ENCODE measurements around the gene EVPLL.

DNA sequence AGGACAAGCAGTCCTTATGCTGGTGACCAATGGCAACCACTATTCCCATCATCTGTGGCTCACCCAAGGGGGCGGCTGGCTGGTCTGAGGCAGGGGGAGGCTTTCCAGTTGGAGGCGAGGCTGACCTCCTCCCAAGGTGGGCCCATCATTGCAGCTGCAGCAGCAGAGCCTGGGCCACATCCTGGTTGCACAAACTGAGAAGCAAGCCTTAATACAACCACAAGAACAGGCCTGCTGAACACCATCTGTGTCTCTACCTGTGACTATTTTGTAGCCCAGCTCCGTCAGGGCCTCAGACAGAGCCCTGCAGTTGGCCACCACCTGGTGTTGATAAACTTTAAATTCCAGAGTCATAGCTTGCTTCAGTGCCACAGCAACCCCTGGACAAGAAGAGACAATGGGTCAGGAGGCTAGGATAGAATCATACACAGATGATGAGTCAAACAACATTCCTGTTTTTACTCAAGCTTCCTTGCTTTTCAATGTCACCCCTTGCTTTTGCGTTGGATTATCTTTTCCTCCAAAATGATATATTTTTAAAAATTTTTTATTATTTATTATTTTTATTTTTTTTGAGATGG lies 44.6 kb upstream of the EVPLL start:
- TF ChIP-seq, protein P1, sequence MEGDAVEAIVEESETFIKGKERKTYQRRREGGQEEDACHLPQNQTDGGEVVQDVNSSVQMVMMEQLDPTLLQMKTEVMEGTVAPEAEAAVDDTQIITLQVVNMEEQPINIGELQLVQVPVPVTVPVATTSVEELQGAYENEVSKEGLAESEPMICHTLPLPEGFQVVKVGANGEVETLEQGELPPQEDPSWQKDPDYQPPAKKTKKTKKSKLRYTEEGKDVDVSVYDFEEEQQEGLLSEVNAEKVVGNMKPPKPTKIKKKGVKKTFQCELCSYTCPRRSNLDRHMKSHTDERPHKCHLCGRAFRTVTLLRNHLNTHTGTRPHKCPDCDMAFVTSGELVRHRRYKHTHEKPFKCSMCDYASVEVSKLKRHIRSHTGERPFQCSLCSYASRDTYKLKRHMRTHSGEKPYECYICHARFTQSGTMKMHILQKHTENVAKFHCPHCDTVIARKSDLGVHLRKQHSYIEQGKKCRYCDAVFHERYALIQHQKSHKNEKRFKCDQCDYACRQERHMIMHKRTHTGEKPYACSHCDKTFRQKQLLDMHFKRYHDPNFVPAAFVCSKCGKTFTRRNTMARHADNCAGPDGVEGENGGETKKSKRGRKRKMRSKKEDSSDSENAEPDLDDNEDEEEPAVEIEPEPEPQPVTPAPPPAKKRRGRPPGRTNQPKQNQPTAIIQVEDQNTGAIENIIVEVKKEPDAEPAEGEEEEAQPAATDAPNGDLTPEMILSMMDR (IDR thresholded peaks at IDR 0.05 in 4 of 5, conservative IDR thresholded peaks at IDR 0.05 in 1 of 5): no peak
- TF ChIP-seq POLR2A (IDR thresholded peaks at IDR 0.05): no peak

All from gastrocnemius medialis (tissue), 4 donors.